Uterus (tissue), 4 donors: ENCODE measurements around the gene BCR. TPM values are rescaled to one million over a fixed set of nuclear protein-coding genes. Genes with fewer than 3 reads are reported as not detected.
A peak's percentile ranks its signal among the peaks of the same experiment; 100 is the strongest.

Source experiments
- DNase-seq, 2 donors: peaks; one replicate each; pipeline ENCODE4 v3.0.0-alpha.2; 2019 to 2020
- H3K27ac ChIP-seq, 2 donors: fragments of 200-600 bp; sonication (generic); 1 replicate in 1 of 2; 2 replicates in 1 of 2; pipeline ENCODE4 v1.5.1; 2016 to 2018
- H3K27me3 ChIP-seq, 2 donors: fragments of 200-600 bp; sonication (generic); one replicate each; pipeline ENCODE4 v1.5.1; 2018 to 2019; ENCODE audit warnings: control low read depth in 1 of 2
- H3K36me3 ChIP-seq, 2 donors: fragments of 200-600 bp; sonication (generic); one replicate each; pipeline ENCODE4 v1.5.1; 2019; ENCODE audit warnings: control low read depth in 1 of 2
- H3K4me1 ChIP-seq, 2 donors: fragments of 200-600 bp; sonication (generic); one replicate each; pipeline ENCODE4 v1.5.1; 2018 to 2019; ENCODE audit warnings: control low read depth in 1 of 2
- H3K4me3 ChIP-seq, 2 donors: fragments of 200-600 bp; sonication (generic); 1 replicate in 1 of 2; 2 replicates in 1 of 2; pipeline ENCODE4 v1.5.1; 2018 to 2019; ENCODE audit warnings: mild to moderate bottlenecking in 1 of 2
- H3K9me3 ChIP-seq, 2 donors: fragments of 200-600 bp; sonication (generic); one replicate each; pipeline ENCODE4 v1.5.1; 2019; ENCODE audit warnings: control low read depth in 1 of 2
- CTCF ChIP-seq, 4 experiments: fragments of 200-600 bp in 2 of 4; fragments of 450-650 bp in 2 of 4; sonication (generic) in 2 of 4; IDR thresholded peaks; one replicate each; pipeline ENCODE4 v1.5.1; 2016 to 2019; ENCODE audit warnings: antibody characterized with exemption in 4 of 4, mild to moderate bottlenecking in 2 of 4, moderate library complexity in 1 of 4
- POLR2A ChIP-seq, 2 donors: fragments of 450-650 bp; IDR thresholded peaks; one replicate each; pipeline ENCODE4 v1.6.1; 2016; ENCODE audit warnings: antibody characterized with exemption in 2 of 2, mild to moderate bottlenecking in 1 of 2, moderate library complexity in 1 of 2
- intact Hi-C: fragments of 100-400 bp; cut with DNase I; formaldehyde crosslinking; loops from one replicate; pipeline ENCODE4 v1.15.1; 2023; ENCODE audit warnings: low total_unique reads
- total RNA-seq, 4 donors: library from RNA; depleted of rRNA in 3 of 4; stranded (reverse); fragments of >200 nt in 3 of 4; gene quantifications; one replicate each; pipeline versions ENCODE4 v1.1.0 to v1.2.4, GENCODE V29; 2014 to 2023
- donor health status: DM: yes; HTN: yes; CAD: no.

The BCR gene
- total RNA-seq, 4 donors from 2014 or later: 10.6 to 93.3 (median 28.3) TPM

DNA sequence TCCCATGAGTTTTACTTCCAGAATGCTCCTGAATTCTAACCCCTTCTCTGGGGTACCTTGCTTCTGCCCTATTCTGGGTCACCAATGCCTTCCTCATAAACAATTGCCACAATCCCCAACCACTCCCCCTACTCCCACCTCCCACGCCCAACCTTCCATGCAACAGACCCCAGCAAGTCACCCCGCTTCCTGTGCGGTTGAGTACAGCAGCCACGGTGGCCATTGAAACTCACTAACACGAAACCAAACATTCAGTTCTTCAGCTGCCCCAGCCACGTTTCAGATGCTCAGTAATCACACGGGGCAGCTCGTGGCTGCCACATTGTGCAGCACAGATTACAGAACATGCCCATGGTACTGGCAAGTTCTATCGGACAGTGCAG, 3.7 kb upstream of the BCR start:
- Histone ChIP-seq H3K4me1 (peaks cover 0 to 20% of the 10 kb centered on the region in 2 donors), H3K27me3 (no peaks in the 10 kb centered on the region), H3K9me3 (no peaks in the 10 kb centered on the region), H3K4me3 (no peak overlapping the region), H3K27ac (no peak overlapping the region), H3K36me3 (no peaks in the 10 kb centered on the region)
- DNase-seq: no peak
- TF ChIP-seq CTCF (IDR thresholded peaks at IDR 0.05): no peak
- intact Hi-C loops: no loop called here

DNA sequence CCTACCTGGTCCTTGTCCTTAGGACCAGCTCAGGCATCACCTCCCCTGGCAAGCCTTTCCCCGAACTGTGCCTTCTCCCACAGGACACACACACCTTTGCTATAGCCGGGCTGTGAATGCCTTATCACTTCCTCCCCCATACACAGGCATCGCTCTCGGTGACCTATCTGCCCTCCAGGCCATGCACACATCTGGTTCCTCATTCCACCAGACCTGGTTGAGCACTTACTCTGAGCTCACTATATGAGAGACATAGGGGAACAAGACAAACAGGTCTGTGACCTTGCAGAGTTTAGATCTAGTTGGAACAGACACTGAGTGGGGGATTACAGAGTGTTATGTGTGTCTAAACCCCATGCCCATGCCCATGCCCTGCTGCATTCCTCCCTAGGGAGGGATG, 3.1 kb upstream of the BCR start:
- DNase-seq: no peak
- H3K36me3 ChIP-seq: no peaks in the 10 kb centered on the region
- H3K9me3 ChIP-seq: no peaks in the 10 kb centered on the region
- no peak overlapping the region for H3K4me3 ChIP-seq
- intact Hi-C loops: no loop called here
- no peaks in the 10 kb centered on the region for H3K27me3 ChIP-seq
- peaks cover 0 to 22% of the 10 kb centered on the region in 2 donors for H3K4me1 ChIP-seq
- no peak overlapping the region for H3K27ac ChIP-seq
- TF ChIP-seq POLR2A (IDR thresholded peaks at IDR 0.05) (no peak), CTCF (IDR thresholded peaks at IDR 0.05) (no peak)

DNA sequence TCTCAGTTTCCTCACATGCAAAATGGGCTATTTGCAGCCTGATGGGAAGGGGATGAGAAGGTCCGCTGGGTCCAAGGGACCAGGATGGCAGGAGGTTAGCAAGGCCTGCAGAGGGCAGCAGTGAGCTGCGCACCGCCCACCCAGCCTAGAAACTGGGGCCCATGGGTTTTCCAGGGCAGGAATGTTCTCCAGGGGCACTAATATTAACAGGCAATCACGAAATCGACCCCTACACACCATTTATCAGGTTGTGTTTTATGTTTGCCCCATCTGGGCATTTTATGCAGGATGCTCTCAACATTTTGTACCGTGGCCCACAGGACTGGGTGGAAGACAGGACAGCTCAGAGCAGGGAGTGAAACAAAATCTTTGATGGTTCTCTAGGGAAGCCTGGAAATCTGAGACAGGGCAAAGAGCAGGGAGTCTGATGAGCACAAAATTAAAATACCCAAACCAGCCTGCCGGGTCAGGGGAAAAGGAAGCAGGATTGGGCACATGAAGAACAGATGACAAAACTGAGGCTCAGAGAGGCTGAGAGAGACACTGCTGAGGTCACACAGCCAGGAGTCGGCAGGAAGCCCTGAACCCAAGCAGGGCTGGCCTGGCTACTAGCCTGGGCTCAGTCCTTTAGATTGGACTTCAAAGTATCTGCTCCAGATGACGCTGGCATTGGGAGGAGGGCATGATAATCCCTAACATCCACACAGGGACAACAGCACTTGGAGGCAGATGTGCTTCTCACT, 1.6 kb upstream of the BCR start:
- intact Hi-C loops: loop anchor here (1.0 kb wide), 1 partner anchor 103 kb away; no protein-coding TSS in a partner anchor
- H3K27ac ChIP-seq: peak overlapping the region; percentile 69 to 74
- no peaks in the 10 kb centered on the region for H3K36me3 ChIP-seq
- no peaks in the 10 kb centered on the region for H3K9me3 ChIP-seq
- peak; percentile 65 to 74 for DNase-seq
- TF ChIP-seq CTCF (IDR thresholded peaks at IDR 0.05) (peak; percentile 94 to 98 (median 96)), POLR2A (IDR thresholded peaks at IDR 0.05) (no peak)
- no peak overlapping the region for H3K4me3 ChIP-seq
- H3K27me3 ChIP-seq: no peaks in the 10 kb centered on the region
- peaks cover 0 to 28% of the 10 kb centered on the region in 2 donors for H3K4me1 ChIP-seq

- H3K27me3 ChIP-seq: no peaks in the 10 kb centered on the region
- no peaks in the 10 kb centered on the region for H3K36me3 ChIP-seq
- TF ChIP-seq CTCF (IDR thresholded peaks at IDR 0.05) (no peak), POLR2A (IDR thresholded peaks at IDR 0.05) (no peak)
- no peaks in the 10 kb centered on the region for H3K9me3 ChIP-seq
- intact Hi-C loops: loop anchor here (1.0 kb wide), 1 partner anchor 102 kb away; no protein-coding TSS in a partner anchor
- DNase-seq: peak; percentile 45 to 50
- peaks cover 0 to 28% of the 10 kb centered on the region in 2 donors for H3K4me1 ChIP-seq
- peak overlapping the region; percentile 52 to 73 for H3K4me3 ChIP-seq
- H3K27ac ChIP-seq: peak overlapping the region; percentile 69 to 74
Observed at GRCh38 chr22:23179381-23180299, 669 bp upstream of the BCR start.
